Fibroblast of peridontal ligament (primary cell): ENCODE data around the gene DMRTB1.
A peak's percentile ranks its signal among the peaks of the same experiment; 100 is the strongest.
"Not testable (repeated sequence)": the region's sequence is repeated elsewhere in the genome, so short reads cannot be mapped to it uniquely, and the experiment has no call there.

Source experiments
- DNase-seq: peaks from one replicate; pipeline ENCODE4 v3.0.0-alpha.2; 2010; ENCODE audit errors: extremely low read depth

DMRTB1 gene

GRCh38 chr1:53459321-53460175 lies at the start of gene DMRTB1:
Gene DMRTB1 (plus strand): TSS chr1:53459399. CDS start chr1:53459454, 55 bp downstream.
- DNase-seq: no peak

- DNase-seq: no peak
Observed at GRCh38 chr1:53409695-53410094, 49.5 kb upstream of the DMRTB1 start.

DNA sequence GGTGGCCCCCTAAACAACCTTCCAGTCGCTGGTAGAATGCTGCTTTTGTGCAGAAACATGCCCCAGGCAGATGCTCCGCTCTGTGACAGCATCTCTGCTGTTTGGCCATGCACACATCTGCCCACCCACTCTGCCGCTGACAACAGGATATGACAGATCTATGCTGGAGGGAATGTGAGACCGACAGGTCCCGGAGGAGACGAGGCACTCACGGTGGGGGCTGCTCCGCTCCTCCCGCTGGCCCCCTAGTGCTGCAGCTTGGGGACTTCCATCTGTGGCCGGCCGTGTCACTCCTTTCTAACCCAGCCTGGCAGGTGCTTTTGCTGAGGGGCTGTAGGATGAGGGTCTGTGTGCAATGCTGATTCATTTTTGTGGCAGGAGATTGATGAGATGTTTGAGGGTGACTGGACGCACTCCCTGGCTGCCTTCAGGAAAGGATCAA lies 49.1 kb upstream of the DMRTB1 start:
- DNase-seq: no peak

DNA sequence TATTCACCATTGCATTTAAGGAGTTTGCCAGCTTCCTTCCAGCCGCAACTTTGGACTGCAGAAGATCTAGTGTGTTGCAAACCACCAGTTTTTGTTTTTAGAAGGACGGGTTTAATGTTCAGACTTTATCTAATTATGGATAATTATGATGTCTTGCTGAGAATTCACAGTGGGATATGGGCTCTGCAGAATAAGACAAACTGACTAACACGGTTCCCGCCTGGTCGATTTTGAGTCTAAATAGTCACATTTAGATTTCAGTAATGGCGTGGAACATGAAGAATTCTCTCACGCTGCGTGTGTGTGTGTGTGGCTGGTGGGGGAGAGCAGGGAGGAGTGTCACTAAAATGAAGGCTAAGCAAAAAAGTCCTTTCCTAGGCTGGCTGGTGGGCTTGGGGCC lies 48.5 kb upstream of the DMRTB1 start:
- no peak for DNase-seq

- DNase-seq: no peak
Observed at GRCh38 chr1:53411541-53412152, 47.6 kb upstream of the DMRTB1 start.

GRCh38 chr1:53412285-53413174 lies 46.7 kb upstream of the DMRTB1 start:
- no peak for DNase-seq

GRCh38 chr1:53413175-53414001 lies 45.8 kb upstream of the DMRTB1 start:
- peak; percentile 75 for DNase-seq

GRCh38 chr1:53414632-53415031 lies 44.6 kb upstream of the DMRTB1 start:
- DNase-seq: no peak

DNA sequence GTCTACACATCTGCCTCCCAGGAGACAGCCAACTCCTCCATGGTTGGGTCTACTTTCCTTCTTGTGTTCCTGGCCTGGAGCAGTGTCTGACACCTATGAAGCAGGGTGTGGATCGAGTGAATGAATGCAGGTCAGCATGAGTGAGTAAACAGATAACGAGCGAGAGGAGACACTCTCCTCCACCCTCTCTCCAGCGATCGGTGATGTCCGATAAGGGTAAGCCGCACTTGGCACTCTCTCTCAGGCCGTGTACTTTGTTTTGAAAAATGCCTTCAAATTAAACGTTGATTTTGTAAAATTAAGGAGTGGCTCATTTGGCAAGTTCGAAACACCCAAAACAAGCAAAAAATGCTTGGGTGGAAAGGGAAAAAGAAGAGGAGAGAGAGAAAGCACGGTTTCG lies 43.8 kb upstream of the DMRTB1 start:
- DNase-seq: no peak

- no peak for DNase-seq
Observed at GRCh38 chr1:53416269-53416813, 42.9 kb upstream of the DMRTB1 start.

DNA sequence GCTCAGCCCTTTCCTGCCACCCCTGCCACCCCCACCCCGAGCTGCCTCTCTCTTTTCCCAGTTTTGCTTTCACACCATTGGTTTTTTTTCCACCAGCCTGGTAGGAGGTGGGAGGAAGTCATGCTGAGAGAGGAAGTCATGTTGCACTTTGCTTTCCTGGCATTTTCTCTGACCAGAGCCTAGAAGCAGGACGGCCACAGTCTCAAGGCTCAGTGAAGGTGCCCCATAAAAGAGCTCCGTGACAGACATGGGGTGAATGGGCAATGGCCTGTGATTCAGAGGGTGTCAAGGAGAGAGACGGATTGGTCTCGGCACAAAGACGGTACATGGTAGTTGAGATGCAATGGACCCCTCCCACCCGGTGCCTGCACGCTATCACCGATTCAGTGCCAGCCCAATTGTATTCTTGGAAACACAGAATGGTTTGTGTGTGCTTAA lies 42.1 kb upstream of the DMRTB1 start:
- no peak for DNase-seq

- DNase-seq: no peak
Observed at GRCh38 chr1:53419034-53419433, 40.2 kb upstream of the DMRTB1 start.

- DNase-seq: no peak
Observed at GRCh38 chr1:53420341-53420740, 38.9 kb upstream of the DMRTB1 start.

- DNase-seq: no peak
Observed at GRCh38 chr1:53421208-53421607, 38.0 kb upstream of the DMRTB1 start.

DNA sequence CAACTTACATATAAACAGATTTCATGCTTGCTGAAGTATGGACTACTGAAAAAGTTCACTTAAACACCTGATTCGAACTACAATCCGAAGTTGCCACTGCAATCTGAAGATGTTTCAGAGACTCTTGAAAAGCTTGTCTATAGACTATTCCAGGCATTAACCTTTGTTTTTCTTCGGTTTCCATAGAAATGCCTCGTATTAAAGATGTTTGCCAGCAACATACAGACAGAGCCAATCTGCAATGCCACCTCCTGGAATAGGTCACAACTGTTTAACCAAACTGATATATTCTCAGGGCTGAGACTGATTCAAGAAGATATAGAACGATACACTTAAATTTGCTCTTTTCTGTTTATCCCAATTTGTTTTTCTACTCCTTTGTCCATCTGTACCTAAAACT lies 28.9 kb upstream of the DMRTB1 start:
- peak; percentile 25 for DNase-seq

DNA sequence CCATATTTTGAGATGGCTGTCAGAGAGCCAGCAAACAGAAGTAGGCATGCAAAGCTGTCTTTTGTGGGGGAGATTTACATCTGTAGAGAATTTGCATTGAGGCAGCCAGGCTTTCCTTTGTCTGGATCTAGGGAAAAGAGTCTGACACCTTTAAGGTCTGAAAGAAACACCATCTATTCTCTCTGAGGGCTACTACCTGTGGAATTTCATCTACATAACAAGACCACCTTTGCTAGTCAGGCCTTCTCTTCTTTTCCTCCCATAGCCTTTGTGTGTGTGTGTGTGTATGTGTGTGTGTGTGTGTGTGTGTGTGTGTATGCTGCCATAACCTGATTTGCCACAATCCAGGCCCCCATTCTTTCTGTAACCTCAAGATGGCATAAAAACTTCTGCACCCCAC lies 28.4 kb upstream of the DMRTB1 start:
- DNase-seq: no peak

- no peak for DNase-seq
Observed at GRCh38 chr1:53431244-53431643, 28.0 kb upstream of the DMRTB1 start.

GRCh38 chr1:53431805-53432565 lies 27.2 kb upstream of the DMRTB1 start:
- DNase-seq: no peak

- DNase-seq: no peak
Observed at GRCh38 chr1:53432611-53433010, 26.6 kb upstream of the DMRTB1 start.

DNA sequence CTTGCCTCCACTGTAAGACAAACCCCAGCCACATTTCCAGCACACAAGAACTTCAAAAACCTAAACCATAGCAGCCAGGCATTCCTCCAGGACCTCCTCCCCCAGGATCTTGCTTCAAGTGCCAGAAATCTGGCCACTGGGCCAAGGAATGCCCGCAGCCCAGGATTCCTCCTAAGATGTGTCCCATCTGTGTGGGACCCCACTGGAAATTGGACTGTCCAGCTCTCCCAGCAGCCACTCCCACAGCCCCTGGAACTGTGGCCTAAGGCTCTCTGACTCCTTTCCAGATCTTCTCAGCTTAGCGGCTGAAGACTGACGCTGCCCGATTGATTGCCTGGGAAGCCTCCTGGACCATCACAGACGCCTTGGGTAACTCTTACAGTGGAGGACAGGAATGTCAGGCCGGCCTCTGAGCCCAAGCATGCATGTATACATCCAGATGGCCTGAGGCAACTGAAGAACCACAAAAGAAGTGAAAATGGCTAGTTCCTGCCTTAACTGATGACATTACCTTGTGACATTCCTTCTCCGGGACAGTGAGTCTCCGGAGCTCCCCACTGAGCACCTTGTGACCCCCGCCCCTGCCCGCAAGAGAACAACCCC lies 24.7 kb upstream of the DMRTB1 start:
- DNase-seq: not testable (repeated sequence)
